ENCODE results near the gene RNF186.
A peak's percentile ranks its signal among the peaks of the same experiment; 100 is the strongest.

The RNF186 gene

GRCh38 chr1:19768353-19769210 lies 46.5 kb downstream of the RNF186 start:
- TF ChIP-seq CTCF (conservative IDR thresholded peaks at IDR 0.05; ENCODE audit: control insufficient read depth, insufficient read depth, low read depth, low read length): no peak
- H3K4me3 ChIP-seq (ENCODE audit: control insufficient read depth, low read depth, low read length): no peak overlapping the region
- no peak for DNase-seq (ENCODE audit: low read depth)

- peak; percentile 91 for DNase-seq (ENCODE audit: low read depth)
- no peak overlapping the region for H3K4me3 ChIP-seq (ENCODE audit: control insufficient read depth, low read depth, low read length)
These were observed 49.5 kb downstream of the RNF186 start for GRCh38 chr1:19765623-19766022.

GRCh38 chr1:19764848-19765247 lies 50.2 kb downstream of the RNF186 start:
- peak; percentile 61 for DNase-seq (ENCODE audit: low read depth)
- H3K4me3 ChIP-seq (ENCODE audit: control insufficient read depth, low read depth, low read length): no peak overlapping the region
- no peak for TF ChIP-seq CTCF (conservative IDR thresholded peaks at IDR 0.05; ENCODE audit: control insufficient read depth, insufficient read depth, low read depth, low read length)

More at GRCh38 chr1:19765623-19766022, 49.5 kb downstream of the RNF186 start:
- no peak for TF ChIP-seq CTCF (conservative IDR thresholded peaks at IDR 0.05; ENCODE audit: control insufficient read depth, insufficient read depth, low read depth, low read length)

Measured in fibroblast of mammary gland (primary cell).